Measurements from ENCODE around the gene AFF3. TPM values are rescaled to one million over a fixed set of nuclear protein-coding genes. Genes with fewer than 3 reads are reported as not detected.
"Not testable (repeated sequence)": the region's sequence is repeated elsewhere in the genome, so short reads cannot be mapped to it uniquely, and the experiment has no call there.

AFF3 gene
- polyA plus RNA-seq, 3 donors, result 13.5 to 25.5 (median 18.3) TPM

- no peak for DNase-seq
Measured at GRCh38 chr2:100148883-100149282, 6.5 kb upstream of the AFF3 start.

DNA sequence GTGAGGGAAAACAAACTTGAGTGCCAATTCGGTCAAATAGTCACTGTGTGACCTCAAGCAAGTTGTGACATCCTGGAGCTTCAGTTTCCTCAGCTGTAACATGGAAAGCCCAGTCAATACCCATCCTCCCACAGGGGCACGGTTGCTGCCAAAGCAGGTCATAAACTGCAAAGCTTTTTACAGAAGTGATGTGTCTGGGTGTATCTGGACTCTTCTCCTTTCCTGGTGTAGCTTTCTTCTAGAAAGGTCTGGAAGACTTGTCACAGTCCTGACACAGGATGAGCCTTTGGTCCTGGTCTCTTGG is 4.2 kb upstream of the AFF3 start:
- DNase-seq, result no peak

DNA sequence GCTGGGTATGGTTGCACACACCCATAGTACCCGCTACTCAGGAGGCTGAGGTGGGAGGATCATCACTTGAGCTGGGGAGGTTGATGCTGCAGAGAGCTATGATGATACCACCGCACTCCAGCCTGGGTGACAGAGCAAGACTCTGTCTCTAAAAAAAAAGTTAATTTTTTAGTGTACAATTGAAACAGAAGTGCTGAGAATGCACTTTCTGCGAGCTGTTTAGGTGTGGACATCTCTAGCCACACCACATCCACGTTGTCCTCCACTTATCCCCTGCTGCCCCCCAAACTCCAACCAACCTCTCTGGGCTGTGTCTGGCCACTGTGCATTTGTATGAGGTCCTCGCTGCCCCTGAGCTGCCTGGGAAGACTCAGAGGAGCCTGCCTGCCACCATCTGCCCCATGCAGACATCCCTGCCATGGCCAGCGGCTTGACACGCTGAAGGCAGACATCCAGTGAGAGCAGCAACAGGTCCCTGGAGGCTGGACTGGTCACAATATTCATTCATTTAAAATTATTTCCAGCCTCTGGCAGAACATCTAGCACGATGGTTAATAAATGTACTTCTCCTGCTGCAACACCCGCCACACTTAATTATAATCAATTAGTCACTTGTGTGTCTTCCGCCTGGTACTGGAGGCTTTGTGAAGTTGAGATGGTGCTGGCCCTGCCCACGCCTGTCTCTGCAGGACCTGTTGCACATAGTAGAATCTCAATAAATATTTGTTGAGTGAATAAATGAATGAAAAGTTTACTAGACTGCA is 3.7 kb upstream of the AFF3 start:
- no peak for DNase-seq

DNA sequence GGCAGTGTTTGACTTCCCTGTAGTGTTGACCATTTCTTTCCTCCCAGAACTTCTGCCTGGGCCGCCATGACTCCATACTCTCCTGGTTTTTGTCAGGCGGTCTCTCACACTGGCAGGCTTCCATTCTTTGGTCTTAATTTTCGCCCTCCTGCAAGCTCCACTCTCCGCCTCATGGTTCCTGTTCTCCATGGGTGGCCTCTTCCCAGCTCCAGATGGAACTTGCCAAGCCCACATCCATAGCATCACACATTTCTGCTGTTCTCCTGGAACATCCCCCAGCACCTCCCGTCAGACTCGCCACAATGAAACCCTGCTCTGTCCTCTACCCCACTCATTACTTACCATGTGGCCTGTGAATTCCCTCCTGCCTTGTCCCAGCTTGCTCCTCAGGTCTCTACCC is 896 bp upstream of the AFF3 start:
- DNase-seq, result no peak

- DNase-seq, result no peak
Measured at GRCh38 chr2:100141906-100142305, 484 bp downstream of the AFF3 start.

GRCh38 chr2:100140582-100140981 is 1.8 kb downstream of the AFF3 start:
- no peak for DNase-seq

DNA sequence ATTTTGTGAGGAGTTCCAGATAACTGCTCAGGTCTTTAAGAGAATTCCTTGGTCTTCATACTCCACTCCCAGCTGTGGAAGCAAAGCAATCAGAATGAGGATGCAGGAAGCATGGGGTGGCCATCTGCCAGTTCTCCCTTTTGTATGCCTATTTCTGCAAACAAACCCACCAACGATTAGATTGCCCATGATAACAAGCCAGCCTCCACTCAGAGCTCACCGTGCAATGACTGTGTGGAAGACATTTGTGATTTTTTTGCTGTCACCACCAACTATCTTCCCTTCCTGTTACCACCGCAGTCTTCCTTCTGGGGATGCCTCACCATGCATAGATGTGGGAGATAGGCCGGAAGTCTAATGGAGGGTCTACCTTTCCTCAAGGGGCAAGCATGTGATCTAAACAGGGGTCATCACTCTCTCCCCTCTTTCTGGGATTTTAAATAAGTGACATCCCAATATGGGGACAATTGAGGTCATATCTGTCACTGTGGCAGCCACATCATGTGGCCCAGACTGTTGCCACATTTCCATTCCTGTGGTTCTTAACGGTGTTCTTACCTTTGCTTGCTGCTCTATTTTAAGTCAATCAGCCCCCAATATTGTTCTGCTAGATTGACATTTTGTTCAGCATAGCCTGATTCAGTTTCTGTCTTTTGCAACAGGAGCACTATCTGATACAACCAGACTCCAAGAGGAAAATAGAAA is 4.4 kb downstream of the AFF3 start:
- DNase-seq, result no peak

DNA sequence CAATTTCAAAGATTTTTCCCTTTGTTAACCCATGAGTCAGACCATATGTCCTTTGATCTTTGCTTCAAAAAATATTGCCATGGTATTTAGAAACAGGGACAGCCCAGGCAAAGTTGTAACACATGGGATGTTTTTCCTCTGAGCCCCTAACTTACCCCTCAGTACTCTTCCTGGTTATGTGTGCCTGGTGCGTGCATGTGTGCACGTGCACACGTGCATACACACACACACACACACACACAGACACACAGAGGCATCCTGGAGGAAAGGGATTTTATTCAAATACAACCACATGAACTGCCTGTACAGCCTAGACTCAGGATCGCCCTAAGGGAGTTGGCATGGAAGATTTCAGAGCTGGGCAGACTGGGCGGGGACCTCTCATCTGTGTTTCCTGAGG is 5.1 kb downstream of the AFF3 start:
- DNase-seq, result no peak

DNA sequence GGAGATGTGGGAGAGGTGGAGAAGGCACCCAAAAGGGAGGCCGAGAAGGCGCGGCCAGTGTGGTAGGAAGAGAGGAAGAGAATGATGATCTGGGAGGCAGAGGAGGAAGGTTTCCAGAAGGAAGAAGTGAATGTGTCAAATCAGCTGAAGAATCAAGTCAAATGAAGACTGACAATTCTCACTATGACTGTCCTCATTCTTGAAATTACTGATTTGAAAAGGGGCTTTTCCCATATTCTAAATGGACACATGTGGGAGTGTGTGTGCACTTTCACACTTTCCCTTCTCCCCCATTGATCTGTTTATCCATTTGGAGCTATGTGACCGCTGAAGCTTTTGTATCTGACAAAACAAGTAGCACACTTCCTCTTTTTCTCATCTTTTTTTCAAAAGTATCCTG is 6.1 kb downstream of the AFF3 start:
- no peak for DNase-seq

DNA sequence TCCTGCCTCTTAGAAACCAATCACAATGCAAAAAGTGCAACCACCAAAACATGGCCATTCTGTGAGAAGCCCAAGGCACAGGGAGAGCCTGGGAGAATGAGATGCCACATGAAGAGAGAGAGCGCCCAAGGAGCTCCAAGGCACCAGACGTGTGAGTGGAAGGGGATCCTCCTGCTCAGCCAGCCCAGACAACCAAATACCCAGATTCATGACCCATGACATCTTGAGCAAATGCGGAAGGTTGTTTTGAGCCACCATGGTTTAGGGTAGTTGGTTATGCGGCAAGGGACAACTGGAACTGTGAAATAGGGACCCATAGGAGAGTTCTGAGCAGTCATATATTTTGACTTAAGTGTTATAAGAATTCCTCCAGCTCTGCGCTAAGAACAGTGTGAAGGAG is 7.0 kb downstream of the AFF3 start:
- no peak for DNase-seq

- DNase-seq, result no peak
Measured at GRCh38 chr2:100130595-100131391, 11.6 kb downstream of the AFF3 start.

GRCh38 chr2:100126897-100127401 is 15.4 kb downstream of the AFF3 start:
- DNase-seq, result no peak

GRCh38 chr2:100126201-100126600 is 16.2 kb downstream of the AFF3 start:
- no peak for DNase-seq

DNA sequence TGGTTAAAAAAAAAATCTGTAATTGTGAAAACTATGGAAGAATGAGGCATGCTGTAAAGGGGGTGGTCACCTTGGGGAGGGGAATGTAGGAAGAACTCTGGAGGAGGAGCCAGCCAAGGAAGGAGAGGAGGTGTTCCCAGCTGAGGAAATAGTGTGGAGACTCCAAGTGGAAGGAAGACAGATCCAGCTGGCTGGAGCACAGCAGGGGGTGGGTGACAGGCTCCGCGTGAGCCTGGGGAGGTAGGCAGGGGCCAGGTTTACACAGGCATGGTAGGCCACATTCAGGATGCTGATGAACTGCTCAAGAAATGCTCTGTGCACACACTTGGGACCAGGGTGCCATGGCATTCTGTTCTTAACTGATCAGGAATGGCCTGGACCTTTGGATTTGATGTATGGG is 16.8 kb downstream of the AFF3 start:
- no peak for DNase-seq

GRCh38 chr2:100124761-100125160 is 17.6 kb downstream of the AFF3 start:
- DNase-seq, result no peak

DNA sequence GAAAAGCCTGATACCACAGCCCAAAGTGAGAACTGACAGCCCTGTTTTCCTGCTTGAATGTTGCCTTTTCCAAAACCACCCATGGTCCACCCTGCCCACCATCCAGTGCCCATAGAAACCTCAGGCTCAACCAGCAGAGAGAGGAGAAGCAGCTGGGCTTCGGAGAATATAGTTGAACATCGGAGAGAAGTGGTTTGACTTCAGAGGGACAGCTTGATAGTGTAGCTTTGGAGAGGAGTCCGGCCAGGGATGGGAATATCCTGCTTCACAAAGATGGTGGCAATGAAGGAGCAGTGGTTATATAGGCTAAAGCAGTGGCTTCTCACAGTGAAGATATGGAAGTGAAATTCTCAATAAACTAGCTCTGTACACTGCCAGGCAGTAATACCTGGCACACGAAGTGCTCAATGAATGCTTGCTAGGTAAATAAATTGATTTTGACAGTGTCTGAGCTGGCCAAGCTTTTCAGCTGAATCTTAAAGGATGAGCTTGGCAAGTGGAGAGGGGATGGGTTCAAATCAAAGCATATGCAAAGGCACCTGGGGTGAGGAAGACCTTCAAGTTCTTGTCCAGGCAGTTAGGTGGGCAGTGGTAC is 21.2 kb downstream of the AFF3 start:
- DNase-seq, result no peak

DNA sequence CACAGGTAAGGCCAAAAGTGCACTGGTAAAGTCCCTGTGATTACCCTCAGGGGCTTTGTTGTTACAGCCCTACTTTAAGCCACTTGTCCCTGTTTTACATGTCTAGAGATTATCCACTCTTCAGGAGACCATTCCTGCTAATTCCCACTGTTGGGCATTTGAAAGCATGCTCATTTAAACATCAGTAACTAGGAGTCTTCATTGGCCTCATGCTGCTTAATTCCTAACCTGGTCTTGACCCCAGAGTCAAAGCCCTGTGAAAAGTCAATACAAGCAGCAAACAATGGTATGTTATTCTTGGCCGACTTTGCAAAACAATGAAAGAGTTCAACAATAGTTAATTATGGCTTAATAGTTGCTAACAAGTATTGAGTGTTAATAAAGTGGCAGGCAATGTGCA is 23.2 kb downstream of the AFF3 start:
- DNase-seq, result no peak

DNA sequence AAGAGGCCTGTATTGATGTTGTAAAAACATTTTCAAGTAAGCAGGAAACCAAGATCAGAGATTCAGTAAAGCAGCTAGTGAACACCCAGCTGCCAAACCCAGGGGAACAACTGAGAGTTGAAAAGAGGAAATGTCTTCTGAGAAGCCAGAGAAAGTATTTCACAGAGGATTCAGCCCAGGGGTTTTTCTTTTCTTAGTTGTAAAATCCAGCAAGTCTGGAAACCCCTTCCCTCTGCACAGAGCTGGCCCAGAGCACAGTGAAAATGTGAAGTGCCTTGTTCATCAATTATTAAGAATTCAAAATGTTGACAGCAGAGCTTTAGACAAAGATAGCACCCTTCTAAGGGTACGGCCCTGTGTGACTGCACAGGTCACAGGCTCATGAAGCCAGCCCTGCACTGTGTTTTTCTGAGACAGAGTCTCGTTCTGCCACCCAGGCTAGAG is 28.4 kb downstream of the AFF3 start:
- DNase-seq, result no peak

- DNase-seq, result no peak
Measured at GRCh38 chr2:100110614-100111000, 31.8 kb downstream of the AFF3 start.

- DNase-seq, result no peak
Measured at GRCh38 chr2:100109986-100110613, 32.3 kb downstream of the AFF3 start.

DNA sequence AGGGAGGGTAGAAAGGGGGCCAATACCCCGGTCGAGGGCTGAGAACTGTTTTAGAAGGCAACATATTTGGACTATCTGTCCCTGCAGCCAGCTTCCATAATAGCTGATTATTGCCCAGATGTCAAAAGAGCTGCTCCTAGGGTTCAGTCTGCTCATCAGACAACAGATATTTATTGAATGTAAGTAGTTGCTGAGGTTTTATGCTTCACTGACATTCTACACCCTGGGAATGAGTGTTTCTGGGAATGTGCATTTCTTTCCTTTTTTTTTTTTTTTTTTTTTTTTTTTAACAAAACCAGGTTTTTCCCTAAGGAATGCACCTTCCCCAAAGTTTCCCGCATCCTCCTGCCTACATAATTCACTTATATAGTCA is 33.8 kb downstream of the AFF3 start:
- DNase-seq, result not testable (repeated sequence)
